Stimulated activated CD4-positive, alpha-beta T cell treated with anti-CD3 and anti-CD28 coated beads, TNF-alpha, amount 100 ng/mL, for 4 hours (primary cell): ENCODE data around the gene TSNAX.

Experiments
- DNase-seq, 3 experiments: peaks; one replicate each; pipeline ENCODE4 v3.0.0-alpha.2; 2020; ENCODE audit warnings: low read depth in 3 of 3

Gene TSNAX

GRCh38 chr1:231601824-231602672, 73.6 kb downstream of the TSNAX start:
- no peak for DNase-seq

- DNase-seq, result no peak
Observed at GRCh38 chr1:231602673-231602984, 74.2 kb downstream of the TSNAX start.

DNA sequence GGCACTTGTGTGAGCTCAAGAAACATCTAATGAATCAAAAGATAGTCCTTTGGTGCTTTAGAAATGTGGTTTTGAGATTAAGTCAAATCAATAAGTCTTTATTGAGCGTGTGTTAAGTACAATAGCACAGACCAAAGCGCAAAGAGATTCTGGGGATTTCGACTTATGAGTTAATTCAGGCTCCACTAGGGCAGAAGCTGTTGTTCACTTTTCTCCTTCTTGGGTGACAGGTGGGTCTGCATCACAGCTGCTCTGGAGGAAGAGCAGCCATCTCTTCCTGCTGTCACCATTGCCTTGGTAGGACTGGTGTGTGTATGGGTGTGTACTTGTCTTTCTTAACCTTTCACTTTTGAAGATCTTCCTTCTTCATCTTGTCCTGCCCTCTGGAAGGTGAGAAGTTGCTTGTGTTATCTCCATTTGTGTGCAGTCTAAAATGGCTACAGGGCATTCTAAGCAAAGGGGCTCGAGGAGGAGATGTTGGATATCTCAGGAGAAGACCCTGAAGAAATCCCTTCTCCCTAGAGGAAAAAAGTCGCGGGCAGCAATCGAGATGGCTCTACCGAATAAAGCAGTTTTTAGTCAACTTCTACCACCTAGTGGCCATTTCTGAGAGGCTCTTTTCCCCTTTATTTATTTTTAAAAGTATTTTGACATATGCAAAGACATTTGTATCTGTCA, 75.3 kb downstream of the TSNAX start:
- DNase-seq, result peak in 1 of 3 experiments; percentile 13

- no peak for DNase-seq
Observed at GRCh38 chr1:231604276-231604621, 75.8 kb downstream of the TSNAX start.

GRCh38 chr1:231605149-231606100, 77.0 kb downstream of the TSNAX start:
- no peak for DNase-seq

DNA sequence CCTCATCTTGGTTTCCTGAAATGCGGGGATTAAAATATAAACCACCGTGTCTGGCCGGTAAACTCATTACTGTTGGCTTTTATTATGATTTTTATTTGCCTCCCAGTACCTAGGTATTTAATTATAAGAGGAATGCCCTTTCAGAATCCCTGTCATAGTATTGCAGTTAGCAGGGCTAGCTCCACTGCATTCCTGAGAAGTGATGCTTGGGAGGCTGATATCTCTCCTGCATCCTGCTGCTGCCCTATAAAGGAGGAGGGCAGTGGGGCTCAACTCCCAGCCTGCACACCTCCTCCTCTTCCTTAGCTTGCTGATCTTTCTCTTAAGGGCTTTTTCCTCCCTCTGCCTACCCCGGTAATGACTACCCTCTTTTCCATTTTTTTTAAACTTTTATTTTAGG, 78.2 kb downstream of the TSNAX start:
- no peak for DNase-seq

DNA sequence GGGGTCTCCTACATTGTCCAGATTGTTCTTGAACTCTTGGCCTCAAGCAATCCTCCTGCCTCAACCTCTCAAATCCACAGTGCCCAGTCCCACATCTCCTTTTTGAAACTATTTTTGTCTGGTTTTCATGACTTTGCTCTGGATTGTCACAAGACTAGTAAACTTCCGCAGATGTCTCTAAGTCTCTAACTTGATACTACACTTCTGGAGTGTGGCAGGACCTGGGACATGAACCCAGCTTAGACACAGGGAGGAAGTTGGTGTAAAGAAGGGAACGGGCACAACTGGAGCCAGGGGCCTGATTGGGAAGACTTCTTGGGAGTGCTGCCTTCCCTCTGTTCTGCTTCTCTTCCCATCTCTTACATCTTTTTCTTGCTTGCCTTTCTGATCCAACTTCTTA, 81.9 kb downstream of the TSNAX start:
- DNase-seq, result no peak

- no peak for DNase-seq
Observed at GRCh38 chr1:231611111-231611510, 82.6 kb downstream of the TSNAX start.

- no peak for DNase-seq
Observed at GRCh38 chr1:231611851-231612250, 83.4 kb downstream of the TSNAX start.

- DNase-seq, result no peak
Observed at GRCh38 chr1:231612393-231613089, 84.1 kb downstream of the TSNAX start.

GRCh38 chr1:231613419-231614349, 85.2 kb downstream of the TSNAX start:
- no peak for DNase-seq
